Smooth muscle cell (in vitro differentiated cells): ENCODE data around the gene BAZ1A. TPM values are rescaled to one million over a fixed set of nuclear protein-coding genes. Genes with fewer than 3 reads are reported as not detected.
"Not testable (repeated sequence)": the region's sequence is repeated elsewhere in the genome, so short reads cannot be mapped to it uniquely, and the experiment has no call there.

ENCODE experiments used
- DNase-seq: peaks from one replicate; lab custom pipeline; 2025; ENCODE audit not compliant: unreplicated experiment; lab: John Stamatoyannopoulos, UW
- H2AFZ ChIP-seq: fragments of 200-600 bp; sonication (generic); 2 replicates; pipeline ENCODE4 v1.6.0; 2016; ENCODE audit warnings: antibody characterized with exemption, low read depth, mild to moderate bottlenecking
- H3F3A ChIP-seq: fragments of 200-600 bp; sonication (generic); 2 replicates; pipeline ENCODE4 v1.6.0; 2017; ENCODE audit warnings: antibody characterized with exemption, low read depth
- H3K27ac ChIP-seq: fragments of 200-600 bp; sonication (generic); 2 replicates; pipeline ENCODE4 v1.5.1; 2016; ENCODE audit warnings: low read depth, mild to moderate bottlenecking
- H3K27me3 ChIP-seq: fragments of 200-600 bp; sonication (generic); 2 replicates; pipeline ENCODE4 v1.6.1; 2016; ENCODE audit warnings: low read depth, mild to moderate bottlenecking
- H3K36me3 ChIP-seq: fragments of 200-600 bp; sonication (generic); 2 replicates; pipeline ENCODE4 v1.5.1; 2016; ENCODE audit warnings: low read depth
- H3K4me1 ChIP-seq: fragments of 200-600 bp; sonication (generic); 2 replicates; pipeline ENCODE4 v1.5.1; 2016; ENCODE audit warnings: low read depth
- H3K4me2 ChIP-seq: fragments of 200-600 bp; sonication (generic); 2 replicates; pipeline ENCODE4 v1.6.0; 2016; ENCODE audit warnings: mild to moderate bottlenecking
- H3K4me3 ChIP-seq: fragments of 200-600 bp; sonication (generic); 2 replicates; pipeline ENCODE4 v1.5.1; 2016; ENCODE audit warnings: mild to moderate bottlenecking
- H3K79me2 ChIP-seq: fragments of 200-600 bp; sonication (generic); 2 replicates; pipeline ENCODE4 v1.6.0; 2016; ENCODE audit warnings: low read depth, mild to moderate bottlenecking
- H3K9ac ChIP-seq: fragments of 200-600 bp; sonication (generic); 2 replicates; pipeline ENCODE4 v1.6.0; 2016; ENCODE audit warnings: low read depth
- H3K9me3 ChIP-seq: fragments of 200-600 bp; sonication (generic); replicated peaks from 2 replicates; pipeline ENCODE4 v1.5.1; 2016; ENCODE audit warnings: low read depth
- H4K20me1 ChIP-seq: fragments of 200-600 bp; sonication (generic); 2 replicates; pipeline ENCODE4 v1.6.0; 2016; ENCODE audit warnings: low read depth
- WGBS: methylation state at CpG from one replicate; pipeline ENCODE4 v1.1.7; 2016; ENCODE audit warnings: low lambda C conversion rate; 5-methylcytosine and 5-hydroxymethylcytosine counted together
- polyA plus RNA-seq: library from polyadenylated mRNA; unstranded; fragments of >200 nt; fragmentation: Nextera tagmentation; extraction: Ambion mirVana; gene quantifications from 2 replicates; pipeline ENCODE4 v1.2.1, GENCODE V29; 2016
- total RNA-seq: library from RNA; depleted of rRNA; stranded (reverse); fragments of >200 nt; gene quantifications from 2 replicates; pipeline ENCODE4 v1.2.3, GENCODE V29; 2014
- TF ChIP-seq, protein P1 (sequence below): fragments of 200-600 bp; sonication (generic); IDR thresholded peaks from 2 replicates; pipeline ENCODE4 v1.5.1; 2017; ENCODE audit warnings: borderline replicate concordance, mild to moderate bottlenecking, antibody characterized with exemption; ENCODE audit not compliant: insufficient read depth, poor library complexity, severe bottlenecking

BAZ1A gene
- total and polyA plus RNA-seq, 2 experiments from 2014 or later = 12.4 to 21.7 TPM

- Histone ChIP-seq H3K4me3 (no peak overlapping the region), H3K9ac (no peak overlapping the region), H3K9me3 (no peaks in the 10 kb centered on the region), H3K27me3 (no peaks in the 10 kb centered on the region), H3K36me3 (peaks cover 12% of the 10 kb centered on the region), H3K4me2 (no peak overlapping the region), H3K79me2 (no peaks in the 10 kb centered on the region), H3F3A (no peaks in the 10 kb centered on the region), H2AFZ (no peak overlapping the region), H4K20me1 (no peaks in the 10 kb centered on the region), H3K4me1 (no peaks in the 10 kb centered on the region), H3K27ac (no peak overlapping the region)
- TF ChIP-seq, protein P1, sequence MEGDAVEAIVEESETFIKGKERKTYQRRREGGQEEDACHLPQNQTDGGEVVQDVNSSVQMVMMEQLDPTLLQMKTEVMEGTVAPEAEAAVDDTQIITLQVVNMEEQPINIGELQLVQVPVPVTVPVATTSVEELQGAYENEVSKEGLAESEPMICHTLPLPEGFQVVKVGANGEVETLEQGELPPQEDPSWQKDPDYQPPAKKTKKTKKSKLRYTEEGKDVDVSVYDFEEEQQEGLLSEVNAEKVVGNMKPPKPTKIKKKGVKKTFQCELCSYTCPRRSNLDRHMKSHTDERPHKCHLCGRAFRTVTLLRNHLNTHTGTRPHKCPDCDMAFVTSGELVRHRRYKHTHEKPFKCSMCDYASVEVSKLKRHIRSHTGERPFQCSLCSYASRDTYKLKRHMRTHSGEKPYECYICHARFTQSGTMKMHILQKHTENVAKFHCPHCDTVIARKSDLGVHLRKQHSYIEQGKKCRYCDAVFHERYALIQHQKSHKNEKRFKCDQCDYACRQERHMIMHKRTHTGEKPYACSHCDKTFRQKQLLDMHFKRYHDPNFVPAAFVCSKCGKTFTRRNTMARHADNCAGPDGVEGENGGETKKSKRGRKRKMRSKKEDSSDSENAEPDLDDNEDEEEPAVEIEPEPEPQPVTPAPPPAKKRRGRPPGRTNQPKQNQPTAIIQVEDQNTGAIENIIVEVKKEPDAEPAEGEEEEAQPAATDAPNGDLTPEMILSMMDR = no peak
- no peak for DNase-seq
- 97% methylated on average over 3 of the region's 3 CpGs for WGBS
These were observed 68.9 kb downstream of the BAZ1A start for GRCh38 chr14:34806257-34806656.

DNA sequence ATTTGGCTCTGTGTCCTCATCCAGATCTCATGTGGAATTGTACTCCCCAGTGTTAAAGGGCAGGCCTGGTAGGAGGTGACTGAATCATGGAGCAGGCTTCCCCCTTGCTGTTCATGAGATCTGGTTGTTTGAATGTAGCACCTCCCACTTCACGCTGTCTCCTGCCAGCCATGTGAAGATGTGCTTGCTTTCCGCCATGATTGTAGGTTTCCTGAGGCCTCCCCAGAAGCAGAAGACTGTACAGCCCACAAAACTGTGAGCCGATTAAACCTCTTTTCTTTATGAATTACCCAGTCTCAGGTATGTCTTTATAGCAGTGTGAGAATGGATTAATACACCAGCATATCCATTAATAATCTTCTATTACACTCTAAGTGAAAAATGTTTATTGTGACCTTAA, 70.2 kb downstream of the BAZ1A start:
- WGBS = 98% methylated on average over 3 of the region's 3 CpGs
- no peaks in the 10 kb centered on the region for H3K79me2 ChIP-seq
- H4K20me1 ChIP-seq = no peaks in the 10 kb centered on the region
- no peak overlapping the region for H3K27ac ChIP-seq
- H3K27me3 ChIP-seq = no peaks in the 10 kb centered on the region
- H3K36me3 ChIP-seq = peaks cover 12% of the 10 kb centered on the region
- H3K4me3 ChIP-seq = no peak overlapping the region
- H3K9ac ChIP-seq = no peak overlapping the region
- no peaks in the 10 kb centered on the region for H3K4me1 ChIP-seq
- no peaks in the 10 kb centered on the region for H3F3A ChIP-seq
- no peaks in the 10 kb centered on the region for H3K9me3 ChIP-seq
- no peak for DNase-seq
- H3K4me2 ChIP-seq = no peak overlapping the region
- no peak overlapping the region for H2AFZ ChIP-seq
- TF ChIP-seq, protein P1 = no peak

- DNase-seq, H3K79me2 ChIP-seq, H3K27me3 ChIP-seq, H3K4me3 ChIP-seq, H2AFZ ChIP-seq, H3K9ac ChIP-seq, H3K9me3 ChIP-seq, H3K27ac ChIP-seq, H3K4me1 ChIP-seq, H3F3A ChIP-seq, H4K20me1 ChIP-seq, H3K4me2 ChIP-seq: not testable (repeated sequence)
- 96% methylated on average over 2 of the region's 2 CpGs for WGBS
- H3K36me3 ChIP-seq = peaks cover 18% of the 10 kb centered on the region
These were observed 76.3 kb downstream of the BAZ1A start for GRCh38 chr14:34798861-34799260.

DNA sequence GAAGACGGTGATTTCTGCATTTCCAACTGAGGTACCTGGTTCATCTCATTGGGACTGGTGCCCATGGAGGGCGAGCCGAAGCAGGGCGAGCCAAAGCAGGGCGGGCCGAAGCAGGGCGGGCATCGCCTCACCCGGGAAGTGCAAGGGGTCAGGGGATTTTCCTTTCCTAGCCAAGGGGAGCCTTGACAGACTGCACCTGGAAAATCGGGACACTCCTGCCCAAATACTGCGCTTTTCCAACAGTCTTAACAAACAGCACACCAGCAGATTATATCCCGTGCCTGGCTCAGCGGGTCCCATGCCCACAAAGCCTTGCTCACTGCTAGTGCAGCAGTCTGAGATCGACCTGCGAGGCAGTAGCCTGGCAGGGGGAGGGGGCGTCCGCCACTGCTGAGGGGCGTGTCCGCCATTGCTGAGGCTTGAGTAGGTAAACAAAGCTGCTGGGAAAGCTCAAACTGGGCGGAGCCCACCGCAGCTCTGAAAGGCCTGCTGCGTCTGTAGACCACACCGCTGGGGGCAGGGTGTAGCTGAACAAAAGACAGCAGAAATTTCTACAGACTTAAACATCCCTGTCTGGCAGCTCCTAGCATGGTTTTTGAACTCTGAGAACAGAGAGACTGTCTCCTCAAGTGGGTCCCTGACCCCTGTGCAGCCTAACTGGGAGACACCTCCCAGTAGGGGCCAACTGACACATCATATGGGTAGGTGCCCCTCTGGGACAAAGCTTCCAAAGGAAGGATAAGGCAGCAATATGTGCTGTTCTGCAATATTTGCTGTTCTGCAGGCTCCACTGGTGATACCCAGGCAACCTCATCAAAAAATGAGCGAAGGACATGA, 77.2 kb downstream of the BAZ1A start:
- no peak for DNase-seq
- Histone ChIP-seq H3K79me2 (no peaks in the 10 kb centered on the region), H3K27ac (no peak overlapping the region), H4K20me1 (no peaks in the 10 kb centered on the region), H3F3A (no peaks in the 10 kb centered on the region), H3K9ac (no peak overlapping the region), H2AFZ (no peak overlapping the region), H3K4me2 (no peak overlapping the region), H3K9me3 (no peaks in the 10 kb centered on the region), H3K4me1 (no peaks in the 10 kb centered on the region), H3K36me3 (peaks cover 18% of the 10 kb centered on the region), H3K4me3 (no peak overlapping the region), H3K27me3 (no peaks in the 10 kb centered on the region)
- WGBS = 96% methylated on average over 24 of the region's 24 CpGs
- TF ChIP-seq, protein P1 = no peak
